Kidney epithelial cell (primary cell): ENCODE results near the gene PIP4K2B. TPM values are rescaled to one million over a fixed set of nuclear protein-coding genes. Genes with fewer than 3 reads are reported as not detected.
A peak's percentile ranks its signal among the peaks of the same experiment; 100 is the strongest.

Experiments used
- DNase-seq: peaks from one replicate; pipeline ENCODE4 v3.0.0-alpha.2; 2010; ENCODE audit warnings: low read depth
- H3K27me3 ChIP-seq: 2 replicates; pipeline ENCODE4 v1.6.0; 2011; ENCODE audit warnings: low read length; ENCODE audit not compliant: control insufficient read depth, insufficient read depth
- H3K36me3 ChIP-seq: 2 replicates; pipeline ENCODE4 v1.5.1; 2011; ENCODE audit warnings: low read length; ENCODE audit not compliant: control insufficient read depth, insufficient read depth
- H3K4me3 ChIP-seq: 2 replicates; pipeline ENCODE4 v1.5.1; 2011; ENCODE audit warnings: low read depth, mild to moderate bottlenecking, control low read depth, low read length
- total RNA-seq: library from RNA; depleted of rRNA; stranded (reverse); fragments of >200 nt; gene quantifications from 2 replicates; pipeline ENCODE4 v1.2.3, GENCODE V29; 2015
- TF ChIP-seq, protein P1 (sequence below): IDR thresholded peaks from 2 replicates; pipeline ENCODE4 v1.5.1; 2011; ENCODE audit warnings: mild to moderate bottlenecking, moderate library complexity, low read length, control low read depth, inconsistent platforms; ENCODE audit not compliant: insufficient read depth, poor library complexity, severe bottlenecking

Gene PIP4K2B
- total RNA-seq, 1 donor from 2014 or later = 34.8 TPM

- TF ChIP-seq, protein P1, sequence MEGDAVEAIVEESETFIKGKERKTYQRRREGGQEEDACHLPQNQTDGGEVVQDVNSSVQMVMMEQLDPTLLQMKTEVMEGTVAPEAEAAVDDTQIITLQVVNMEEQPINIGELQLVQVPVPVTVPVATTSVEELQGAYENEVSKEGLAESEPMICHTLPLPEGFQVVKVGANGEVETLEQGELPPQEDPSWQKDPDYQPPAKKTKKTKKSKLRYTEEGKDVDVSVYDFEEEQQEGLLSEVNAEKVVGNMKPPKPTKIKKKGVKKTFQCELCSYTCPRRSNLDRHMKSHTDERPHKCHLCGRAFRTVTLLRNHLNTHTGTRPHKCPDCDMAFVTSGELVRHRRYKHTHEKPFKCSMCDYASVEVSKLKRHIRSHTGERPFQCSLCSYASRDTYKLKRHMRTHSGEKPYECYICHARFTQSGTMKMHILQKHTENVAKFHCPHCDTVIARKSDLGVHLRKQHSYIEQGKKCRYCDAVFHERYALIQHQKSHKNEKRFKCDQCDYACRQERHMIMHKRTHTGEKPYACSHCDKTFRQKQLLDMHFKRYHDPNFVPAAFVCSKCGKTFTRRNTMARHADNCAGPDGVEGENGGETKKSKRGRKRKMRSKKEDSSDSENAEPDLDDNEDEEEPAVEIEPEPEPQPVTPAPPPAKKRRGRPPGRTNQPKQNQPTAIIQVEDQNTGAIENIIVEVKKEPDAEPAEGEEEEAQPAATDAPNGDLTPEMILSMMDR = no peak
- peaks cover 4% of the 10 kb centered on the region for H3K36me3 ChIP-seq
- no peak overlapping the region for H3K4me3 ChIP-seq
- DNase-seq = no peak
- no peaks in the 10 kb centered on the region for H3K27me3 ChIP-seq
Measured at GRCh38 chr17:38768417-38768816, 30.9 kb downstream of the PIP4K2B start.

- H3K27me3 ChIP-seq = no peaks in the 10 kb centered on the region
- TF ChIP-seq, protein P1 = no peak
- H3K36me3 ChIP-seq = peaks cover 6% of the 10 kb centered on the region
- H3K4me3 ChIP-seq = no peak overlapping the region
- no peak for DNase-seq
Measured at GRCh38 chr17:38766341-38766740, 33.0 kb downstream of the PIP4K2B start.

DNA sequence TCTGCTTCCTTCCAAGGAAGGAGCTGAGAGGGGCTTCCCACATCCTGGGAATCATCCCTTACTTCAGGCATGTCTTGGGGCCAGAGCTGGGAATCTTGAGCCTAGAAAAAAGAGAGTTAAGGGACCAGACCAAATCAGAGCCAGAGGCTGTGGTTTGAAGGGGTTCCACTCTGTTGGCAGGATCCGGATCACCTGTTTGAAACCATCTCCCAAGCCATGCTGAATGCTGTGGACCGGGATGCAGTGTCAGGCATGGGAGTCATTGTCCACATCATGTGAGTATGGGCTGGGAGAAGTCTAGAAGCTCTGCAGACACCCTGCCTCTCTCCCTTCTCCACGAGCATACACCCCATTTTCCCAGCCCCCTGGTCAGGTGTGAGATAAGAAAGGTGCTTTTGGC, 37.1 kb downstream of the PIP4K2B start:
- H3K4me3 ChIP-seq = no peak overlapping the region
- no peak for DNase-seq
- H3K27me3 ChIP-seq = no peaks in the 10 kb centered on the region
- TF ChIP-seq, protein P1 = no peak
- peaks cover 6% of the 10 kb centered on the region for H3K36me3 ChIP-seq

GRCh38 chr17:38761612-38762011, 37.7 kb downstream of the PIP4K2B start:
- TF ChIP-seq, protein P1 = peak; percentile 45
- DNase-seq = no peak
- no peak overlapping the region for H3K4me3 ChIP-seq
- no peaks in the 10 kb centered on the region for H3K27me3 ChIP-seq
- peaks cover 3% of the 10 kb centered on the region for H3K36me3 ChIP-seq

DNA sequence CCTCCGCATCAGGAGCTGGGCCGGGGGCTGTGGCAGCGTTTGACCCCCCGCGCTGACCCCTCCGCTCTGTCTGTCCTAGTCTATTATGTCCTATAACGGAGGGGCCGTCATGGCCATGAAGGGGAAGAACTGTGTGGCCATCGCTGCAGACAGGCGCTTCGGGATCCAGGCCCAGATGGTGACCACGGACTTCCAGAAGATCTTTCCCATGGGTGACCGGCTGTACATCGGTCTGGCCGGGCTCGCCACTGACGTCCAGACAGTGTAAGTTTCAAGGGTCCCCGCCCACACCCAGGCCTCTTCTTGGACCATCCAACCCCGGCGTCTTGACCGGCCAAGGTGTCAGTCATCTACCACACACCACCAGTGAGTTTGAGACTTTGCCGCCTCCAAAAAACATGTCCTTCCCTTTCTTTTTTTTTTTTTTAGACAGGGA, 46.3 kb downstream of the PIP4K2B start:
- TF ChIP-seq, protein P1 = no peak
- no peak for DNase-seq

GRCh38 chr17:38752308-38753070, 46.9 kb downstream of the PIP4K2B start, which contains the start of gene PSMB3:
Gene PSMB3, plus strand, starts transcription at chr17:38752741. Its CDS starts 86 bp downstream, at chr17:38752827.
- DNase-seq = peak; percentile 97
- Histone ChIP-seq H3K36me3 (peaks cover 1% of the 10 kb centered on the region), H3K4me3 (peak within 1 kb of the TSS; percentile 89), H3K27me3 (no peaks in the 10 kb centered on the region)
- TF ChIP-seq, protein P1 = no peak

More for the DNA sequence above, 46.3 kb downstream of the PIP4K2B start:
- no peaks in the 10 kb centered on the region for H3K27me3 ChIP-seq
- H3K36me3 ChIP-seq = peaks cover 1% of the 10 kb centered on the region
- peak overlapping the region; percentile 89 for H3K4me3 ChIP-seq
